Erythroblast (primary cell): ENCODE measurements around the gene KLF4.

Experiments
- DNase-seq, 2 experiments: peaks; one replicate each; lab custom pipeline; 2025; lab: John Stamatoyannopoulos, UW
- GATA1 ChIP-seq: IDR thresholded peaks from 2 replicates; pipeline ENCODE4 v1.6.1; 2011; ENCODE audit warnings: low read depth, mild to moderate bottlenecking, control low read depth, low read length, moderate library complexity
- POLR2A ChIP-seq: IDR thresholded peaks from 2 replicates; pipeline ENCODE4 v1.6.1; 2011; ENCODE audit warnings: mild to moderate bottlenecking, low read length

The KLF4 gene

GRCh38 chr9:107447834-107448233 lies 41.7 kb downstream of the KLF4 start:
- DNase-seq: no peak
- TF ChIP-seq POLR2A: no peak
- no peak for TF ChIP-seq GATA1

GRCh38 chr9:107447081-107447480 lies 42.5 kb downstream of the KLF4 start:
- TF ChIP-seq POLR2A: no peak
- TF ChIP-seq GATA1: no peak
- DNase-seq: no peak

- no peak for DNase-seq
- TF ChIP-seq GATA1 (no peak), POLR2A (no peak)
Observed at GRCh38 chr9:107446491-107446890, 43.1 kb downstream of the KLF4 start.

- DNase-seq: no peak
- TF ChIP-seq POLR2A (no peak), GATA1 (no peak)
Observed at GRCh38 chr9:107443786-107444185, 45.8 kb downstream of the KLF4 start.

GRCh38 chr9:107439991-107440456 lies 49.5 kb downstream of the KLF4 start:
- no peak for TF ChIP-seq GATA1
- no peak for TF ChIP-seq POLR2A
- no peak for DNase-seq

GRCh38 chr9:107438211-107439031 lies 51.1 kb downstream of the KLF4 start:
- TF ChIP-seq POLR2A (no peak), GATA1 (no peak)
- no peak for DNase-seq

- DNase-seq: no peak
- no peak for TF ChIP-seq POLR2A
- no peak for TF ChIP-seq GATA1
Observed at GRCh38 chr9:107437716-107438115, 51.9 kb downstream of the KLF4 start.

GRCh38 chr9:107435415-107435814 lies 54.2 kb downstream of the KLF4 start:
- no peak for TF ChIP-seq GATA1
- no peak for TF ChIP-seq POLR2A
- no peak for DNase-seq
